Measurements from ENCODE around the gene STAC2. TPM values are rescaled to one million over a fixed set of nuclear protein-coding genes. Genes with fewer than 3 reads are reported as not detected.

The STAC2 gene
- polyA plus RNA-seq, 1 experiment, result not detected

- ChIA-PET POLR2A (no interaction called here), CTCF (no interaction called here)
- peaks cover 47% of the 10 kb centered on the region for H3K27me3 ChIP-seq (ENCODE audit: control insufficient read depth, insufficient read depth, low read length)
- no peak for TF ChIP-seq CTCF (IDR thresholded peaks at IDR 0.05; ENCODE audit: low read depth, low read length)
- no peak overlapping the region for H3K27ac ChIP-seq (ENCODE audit: low read depth, low read length)
- DNase-seq (ENCODE audit: low read depth, low spot score), result no peak
- no peaks in the 10 kb centered on the region; the same call in 1 of the 2 replicates for H3K9me3 ChIP-seq (ENCODE audit: control insufficient read depth, insufficient read depth, low read length)
- H3K4me3 ChIP-seq (ENCODE audit: low read depth, low read length), result no peak overlapping the region
Measured at GRCh38 chr17:39224778-39225307, 902 bp downstream of the STAC2 start.

GRCh38 chr17:39223907-39224777, 1.6 kb downstream of the STAC2 start:
- Histone ChIP-seq H3K9me3 (ENCODE audit: control insufficient read depth, insufficient read depth, low read length) (no peaks in the 10 kb centered on the region; the same call in 1 of the 2 replicates), H3K27ac (ENCODE audit: low read depth, low read length) (no peak overlapping the region), H3K27me3 (ENCODE audit: control insufficient read depth, insufficient read depth, low read length) (peaks cover 50% of the 10 kb centered on the region), H3K4me3 (ENCODE audit: low read depth, low read length) (no peak overlapping the region)
- no peak for TF ChIP-seq CTCF (IDR thresholded peaks at IDR 0.05; ENCODE audit: low read depth, low read length)
- no peak for DNase-seq (ENCODE audit: low read depth, low spot score)
- ChIA-PET CTCF (no interaction called here), POLR2A (no interaction called here)

- no peak overlapping the region for H3K27ac ChIP-seq (ENCODE audit: low read depth, low read length)
- H3K4me3 ChIP-seq (ENCODE audit: low read depth, low read length), result no peak overlapping the region
- no peak for DNase-seq (ENCODE audit: low read depth, low spot score)
- POLR2A ChIA-PET, result interaction anchor here (0.6 to 1.1 kb wide), 3 partner anchors 23 to 507 kb away, joined by 4 read pairs; partner anchors contain the start of gene RPL19
- CTCF ChIA-PET, result no interaction called here
- TF ChIP-seq CTCF (IDR thresholded peaks at IDR 0.05; ENCODE audit: low read depth, low read length), result no peak
- H3K9me3 ChIP-seq (ENCODE audit: control insufficient read depth, insufficient read depth, low read length), result no peaks in the 10 kb centered on the region; the same call in 1 of the 2 replicates
- H3K27me3 ChIP-seq (ENCODE audit: control insufficient read depth, insufficient read depth, low read length), result peaks cover 56% of the 10 kb centered on the region
Measured at GRCh38 chr17:39222866-39223834, 2.6 kb downstream of the STAC2 start.

GRCh38 chr17:39222151-39222550, 3.6 kb downstream of the STAC2 start:
- no peak for TF ChIP-seq CTCF (IDR thresholded peaks at IDR 0.05; ENCODE audit: low read depth, low read length)
- no peak overlapping the region for H3K27ac ChIP-seq (ENCODE audit: low read depth, low read length)
- H3K9me3 ChIP-seq (ENCODE audit: control insufficient read depth, insufficient read depth, low read length), result no peaks in the 10 kb centered on the region; the same call in 1 of the 2 replicates
- ChIA-PET CTCF (no interaction called here), POLR2A (no interaction called here)
- H3K4me3 ChIP-seq (ENCODE audit: low read depth, low read length), result no peak overlapping the region
- DNase-seq (ENCODE audit: low read depth, low spot score), result no peak
- peaks cover 60% of the 10 kb centered on the region for H3K27me3 ChIP-seq (ENCODE audit: control insufficient read depth, insufficient read depth, low read length)
